Ascending aorta (tissue), 2 donors: ENCODE measurements around the gene EPM2AIP1. TPM values are rescaled to one million over a fixed set of nuclear protein-coding genes. Genes with fewer than 3 reads are reported as not detected.
A peak's percentile ranks its signal among the peaks of the same experiment; 100 is the strongest.

Experiments
- DNase-seq, 2 donors: peaks; one replicate each; pipeline ENCODE4 v3.0.0-alpha.2; 2019; ENCODE audit warnings: low spot score in 2 of 2
- H3K27ac ChIP-seq, 2 donors: fragments of 200-600 bp; sonication (generic); one replicate each; pipeline ENCODE4 v1.5.1; 2016 to 2017; ENCODE audit warnings: mild to moderate bottlenecking in 1 of 2
- H3K27me3 ChIP-seq: fragments of 200-600 bp; sonication (generic); one replicate; pipeline ENCODE4 v1.5.1; 2017
- H3K36me3 ChIP-seq, 2 donors: fragments of 200-600 bp; sonication (generic); one replicate each; pipeline ENCODE4 v1.5.1; 2016
- H3K4me1 ChIP-seq, 2 donors: fragments of 200-600 bp; sonication (generic); one replicate each; pipeline ENCODE4 v1.5.1; 2016 to 2017; ENCODE audit warnings: mild to moderate bottlenecking in 1 of 2
- H3K4me3 ChIP-seq, 2 donors: fragments of 200-600 bp; sonication (generic); one replicate each; pipeline ENCODE4 v1.5.1; 2016 to 2017; ENCODE audit warnings: mild to moderate bottlenecking in 1 of 2
- H3K9me3 ChIP-seq, 2 donors: fragments of 200-600 bp; sonication (generic); one replicate each; pipeline ENCODE4 v1.5.1; 2016
- CTCF ChIP-seq, 3 experiments: fragments of 200-600 bp in 2 of 3; fragments of 450-650 bp in 1 of 3; sonication (generic) in 2 of 3; IDR thresholded peaks; one replicate each; pipeline ENCODE4 v1.5.1; 2016 to 2019; ENCODE audit warnings: antibody characterized with exemption in 3 of 3, mild to moderate bottlenecking in 1 of 3, moderate library complexity in 1 of 3
- intact Hi-C: fragments of 100-400 bp; cut with DNase I; formaldehyde crosslinking; loops from one replicate; pipeline ENCODE4 v1.15.1; 2023
- total RNA-seq: library from RNA; depleted of rRNA; stranded (reverse); fragments of >200 nt; gene quantifications from one replicate; pipeline ENCODE4 v1.1.0, GENCODE V29; 2016

The EPM2AIP1 gene
- total RNA-seq, 1 donor from 2014 or later, result 1.9 TPM

- intact Hi-C loops, result no loop called here
- Histone ChIP-seq H3K36me3 (peaks cover 4 to 38% of the 10 kb centered on the region in 2 donors), H3K4me1 (peaks cover 9 to 32% of the 10 kb centered on the region in 2 donors), H3K27ac (peak overlapping the region; percentile 23 to 64), H3K9me3 (no peaks in the 10 kb centered on the region), H3K4me3 (no peak overlapping the region), H3K27me3 (no peaks in the 10 kb centered on the region)
- DNase-seq, result no peak
- TF ChIP-seq CTCF (IDR thresholded peaks at IDR 0.05), result no peak
These were observed 35.4 kb upstream of the EPM2AIP1 start for GRCh38 chr3:37028329-37028728.

GRCh38 chr3:37026851-37027250 lies 33.9 kb upstream of the EPM2AIP1 start:
- H3K4me1 ChIP-seq, result peaks cover 7 to 26% of the 10 kb centered on the region in 2 donors
- no peak overlapping the region for H3K4me3 ChIP-seq
- H3K27ac ChIP-seq, result no peak overlapping the region
- peaks cover 16 to 51% of the 10 kb centered on the region in 2 donors for H3K36me3 ChIP-seq
- no peak for DNase-seq
- no peak for TF ChIP-seq CTCF (IDR thresholded peaks at IDR 0.05)
- no peaks in the 10 kb centered on the region for H3K27me3 ChIP-seq
- intact Hi-C loops, result no loop called here
- H3K9me3 ChIP-seq, result no peaks in the 10 kb centered on the region

GRCh38 chr3:37025561-37026335 lies 32.8 kb upstream of the EPM2AIP1 start:
- Histone ChIP-seq H3K27me3 (no peaks in the 10 kb centered on the region), H3K9me3 (no peaks in the 10 kb centered on the region), H3K4me1 (peaks cover 0 to 21% of the 10 kb centered on the region in 2 donors), H3K36me3 (peaks cover 27 to 62% of the 10 kb centered on the region in 2 donors), H3K27ac (peak overlapping the region in 1 of 2 donors; percentile 40), H3K4me3 (no peak overlapping the region)
- intact Hi-C loops, result no loop called here
- no peak for TF ChIP-seq CTCF (IDR thresholded peaks at IDR 0.05)
- DNase-seq, result no peak

GRCh38 chr3:37024820-37025405 lies 32.0 kb upstream of the EPM2AIP1 start:
- Histone ChIP-seq H3K27ac (no peak overlapping the region), H3K27me3 (no peaks in the 10 kb centered on the region), H3K36me3 (peaks cover 35 to 70% of the 10 kb centered on the region in 2 donors), H3K4me3 (no peak overlapping the region), H3K9me3 (no peaks in the 10 kb centered on the region), H3K4me1 (peaks cover 0 to 14% of the 10 kb centered on the region in 2 donors)
- no peak for TF ChIP-seq CTCF (IDR thresholded peaks at IDR 0.05)
- intact Hi-C loops, result loop anchor here (1.0 kb wide), 1 partner anchor 188 kb away; no protein-coding TSS in a partner anchor
- no peak for DNase-seq

GRCh38 chr3:37024092-37024491 lies 31.2 kb upstream of the EPM2AIP1 start:
- intact Hi-C loops, result loop anchor here (1.0 kb wide), 1 partner anchor 189 kb away; no protein-coding TSS in a partner anchor
- Histone ChIP-seq H3K27me3 (no peaks in the 10 kb centered on the region), H3K4me3 (no peak overlapping the region), H3K4me1 (peaks cover 0 to 10% of the 10 kb centered on the region in 2 donors), H3K27ac (no peak overlapping the region), H3K9me3 (no peaks in the 10 kb centered on the region), H3K36me3 (peaks cover 43 to 79% of the 10 kb centered on the region in 2 donors)
- DNase-seq, result no peak
- peak; percentile 18 to 48 (median 18) for TF ChIP-seq CTCF (IDR thresholded peaks at IDR 0.05)
